ENCODE results near the gene SLC38A7.

GRCh38 chr16:58639230-58639629 is 45.3 kb downstream of the SLC38A7 start:
- TF ChIP-seq CTCF (IDR thresholded peaks at IDR 0.05) (no peak), EZH2 (IDR thresholded peaks at IDR 0.05; ENCODE audit: borderline replicate concordance, insufficient read depth, low read depth, low read length, poor library complexity, severe bottlenecking) (no peak)

All from B cell (primary cell).